HepG2 (cell line): ENCODE results near the gene TMEM214. TPM values are rescaled to one million over a fixed set of nuclear protein-coding genes. Genes with fewer than 3 reads are reported as not detected.

Experiments used
- ATAC-seq: fragments of 200-7000 bp; cut with Tn5 transposase; 3 replicates; pipeline ENCODE4 v1.9.1; 2020; ENCODE audit warnings: mild to moderate bottlenecking, moderate library complexity
- BruUV-seq: library from RNA; stranded (reverse); fragments of 400-500 nt; replicated peaks from 2 replicates; lab custom pipeline; 2021; lab: Mats Ljungman, UMichigan
- CTCF ChIA-PET: fragments of 300-600 bp; formaldehyde crosslinking; extraction: SDS; loops from one replicate; lab custom pipeline; 2021; ENCODE audit warnings: low total read pairs, inconsistent platforms, low intra/inter-chr PET ratio; lab: Yijun Ruan, JAX
- POLR2A ChIA-PET: fragments of 350-600 bp; sonication (Branson Sonifier 250); formaldehyde crosslinking; loops from one replicate; lab custom pipeline; 2020; ENCODE audit warnings: antibody characterized with exemption, inconsistent platforms; lab: Yijun Ruan, JAX
- DNase-seq: peaks from one replicate; pipeline ENCODE4 v3.0.0-alpha.2; 2015; ENCODE audit warnings: low spot score
- FAIRE-seq: peaks from 3 replicates; lab custom pipeline; 2011; peaks lifted over from hg19 to GRCh38; lab: Jason Lieb, UNC
- H2AFZ ChIP-seq: one replicate; pipeline ENCODE4 v1.6.1; 2011; ENCODE audit warnings: low read length, inconsistent platforms
- H3K27ac ChIP-seq: fragments of 300-600 bp; 3 replicates; pipeline ENCODE4 v1.8.0; 2011; ENCODE audit warnings: mixed run types, mild to moderate bottlenecking, mixed read lengths, low read length, inconsistent platforms; ENCODE audit not compliant: insufficient read depth; ENCODE audit errors: extremely low read length
- H3K27me3 ChIP-seq, 2 experiments: fragments of 200-600 bp in 1 of 2; 2 replicates in 1 of 2; 3 replicates in 1 of 2; pipeline versions ENCODE4 v1.6.0 to v1.8.0; 2011; ENCODE audit warnings: low read length in 2 of 2, mild to moderate bottlenecking in 2 of 2, moderate library complexity in 2 of 2, inconsistent platforms in 1 of 2; ENCODE audit not compliant: insufficient read depth in 2 of 2, control insufficient read depth in 1 of 2
- H3K36me3 ChIP-seq, 2 experiments: fragments of 200-600 bp in 1 of 2; replicated peaks in 1 of 2; 2 replicates in 1 of 2; 3 replicates in 1 of 2; pipeline versions ENCODE4 v1.5.1 to v1.8.0; 2011; ENCODE audit warnings: low read length in 2 of 2, inconsistent platforms in 1 of 2; ENCODE audit not compliant: insufficient read depth in 2 of 2, control insufficient read depth in 1 of 2
- H3K4me1 ChIP-seq: 2 replicates; pipeline ENCODE4 v1.5.1; 2012; ENCODE audit warnings: low read length, inconsistent platforms; ENCODE audit not compliant: insufficient read depth
- H3K4me2 ChIP-seq: 2 replicates; pipeline ENCODE4 v1.6.0; 2011; ENCODE audit warnings: low read depth, low read length, inconsistent platforms
- H3K4me3 ChIP-seq, 3 experiments: fragments of 200-600 bp in 1 of 3; sonication (generic), shearing (Covaris generic) in 1 of 3; replicated peaks in 1 of 3; 2 replicates each; pipeline ENCODE4 v1.5.1; 2011 to 2016; ENCODE audit warnings: low read length in 3 of 3, inconsistent platforms in 2 of 3, low read depth in 2 of 3, mild to moderate bottlenecking in 2 of 3, control low read depth in 1 of 3, mixed read lengths in 1 of 3; ENCODE audit not compliant: insufficient read depth in 1 of 3
- H3K79me2 ChIP-seq: one replicate; pipeline ENCODE4 v1.6.1; 2011; ENCODE audit warnings: low read length, inconsistent platforms; ENCODE audit not compliant: insufficient read depth
- H3K9ac ChIP-seq: 2 replicates; pipeline ENCODE4 v1.6.0; 2011; ENCODE audit warnings: mild to moderate bottlenecking, low read depth, low read length, inconsistent platforms; ENCODE audit not compliant: insufficient read depth
- H3K9me3 ChIP-seq: 2 replicates; pipeline ENCODE4 v1.5.1; 2012; ENCODE audit warnings: mild to moderate bottlenecking, low read length
- H4K20me1 ChIP-seq: 2 replicates; pipeline ENCODE4 v1.6.0; 2011; ENCODE audit warnings: inconsistent platforms, mild to moderate bottlenecking, low read length, moderate library complexity; ENCODE audit not compliant: insufficient read depth
- AKNA ChIP-seq: sonication (generic); formaldehyde crosslinking; IDR thresholded peaks from 2 replicates; pipeline ENCODE4 v1.4.0; 2020; ENCODE audit warnings: missing genetic modification reagents, borderline replicate concordance
- ETS1 ChIP-seq: sonication (generic); formaldehyde crosslinking; IDR thresholded peaks from 2 replicates; pipeline ENCODE4 v1.4.0; 2020; ENCODE audit warnings: missing genetic modification reagents
- FOSL2 ChIP-seq: sonication (generic); formaldehyde crosslinking; IDR thresholded peaks from 2 replicates; pipeline ENCODE4 v1.4.0; 2020; ENCODE audit warnings: missing genetic modification reagents
- HOXA7 ChIP-seq: sonication (generic); formaldehyde crosslinking; IDR thresholded peaks from 2 replicates; pipeline ENCODE4 v1.8.1; 2022; ENCODE audit warnings: mild to moderate bottlenecking, missing genetic modification reagents, moderate library complexity
- IRF1 ChIP-seq: sonication (generic); formaldehyde crosslinking; IDR thresholded peaks from 2 replicates; pipeline ENCODE4 v1.4.0; 2020; ENCODE audit warnings: low read depth, mild to moderate bottlenecking, missing genetic modification reagents
- TIGD3 ChIP-seq: sonication (generic); formaldehyde crosslinking; IDR thresholded peaks from 2 replicates; pipeline ENCODE4 v1.5.1; 2020; ENCODE audit warnings: mild to moderate bottlenecking, missing genetic modification reagents, borderline replicate concordance
- ZFP36L2 ChIP-seq: sonication (generic); formaldehyde crosslinking; IDR thresholded peaks from 2 replicates; pipeline ENCODE4 v1.4.0; 2020; ENCODE audit warnings: missing genetic modification reagents
- ZNF292 ChIP-seq: sonication (generic); formaldehyde crosslinking; IDR thresholded peaks from 2 replicates; pipeline ENCODE4 v1.8.1; 2022; ENCODE audit warnings: mild to moderate bottlenecking, low read depth, missing genetic modification reagents, borderline replicate concordance
- ZNF549 ChIP-seq: sonication (generic); formaldehyde crosslinking; IDR thresholded peaks from 2 replicates; pipeline ENCODE4 v1.5.0; 2020; ENCODE audit warnings: missing genetic modification reagents
- ZNF710 ChIP-seq: sonication (generic); formaldehyde crosslinking; IDR thresholded peaks from 2 replicates; pipeline ENCODE4 v1.5.0; 2020; ENCODE audit warnings: mild to moderate bottlenecking, missing genetic modification reagents, borderline replicate concordance
- ZNF724P ChIP-seq: sonication (generic); formaldehyde crosslinking; IDR thresholded peaks from 2 replicates; pipeline ENCODE4 v1.8.0; 2022; ENCODE audit warnings: missing genetic modification reagents, borderline replicate concordance
- WGBS: methylation state at CpG from one replicate; pipeline ENCODE4 v1.1.6; 2017; ENCODE audit warnings: low lambda C conversion rate; 5-methylcytosine and 5-hydroxymethylcytosine counted together
- in situ Hi-C: cut with HindIII; loops from 2 replicates; pipeline ENCODE4 v1.10.0; 2017; ENCODE audit warnings: low pct_unique_long_range_greater_than_20kb; ENCODE audit not compliant: extremely low pct_ligation_motif_present
- intact Hi-C: fragments of 100-400 bp; cut with micrococcal nuclease; formaldehyde crosslinking; loops from one replicate; pipeline ENCODE4 v1.10.0; 2022; ENCODE audit not compliant: unreplicated experiment
- polyA plus RNA-seq, 8 experiments: library from polyadenylated mRNA; depleted of rRNA in 3 of 8; stranded (reverse) in 7 of 8; unstranded in 1 of 8; fragments of >200 nt; fragmentation: Illumina TruSeq in 4 of 8; extraction: Trizol in 4 of 8; gene quantifications; 2 replicates each; pipeline versions ENCODE4 v1.2.1 to v1.2.3, GENCODE V29; 2011 to 2016; ENCODE audit warnings: low read depth in 4 of 8, missing spikeins in 1 of 8, mixed read lengths in 1 of 8; ENCODE audit not compliant: insufficient read depth in 1 of 8
- total RNA-seq, 5 experiments: library from RNA; depleted of rRNA; stranded (reverse); fragments of >200 nt; fragmentation: Illumina TruSeq; extraction: Trizol; gene quantifications; 2 replicates each; pipeline ENCODE4 v1.2.3, GENCODE V29; 2016; ENCODE audit warnings: low read depth in 1 of 5

Gene TMEM214
- total and polyA plus RNA-seq, 2 of the 13 experiments (the other 11 are each of a cell fraction or from before 2014, with no cell fraction given) = 58.3 to 132 TPM

- 92% methylated on average over 10 of the region's 10 CpGs for WGBS
- no peaks in the 10 kb centered on the region for H3K9me3 ChIP-seq
- FAIRE-seq (no peak), DNase-seq (no peak), ATAC-seq (no peak)
- H3K4me1 ChIP-seq = peaks cover 76% of the 10 kb centered on the region
- H3K79me2 ChIP-seq = peaks cover 33% of the 10 kb centered on the region
- H3K4me2 ChIP-seq = peak overlapping the region; percentile 84
- ChIA-PET CTCF (interaction anchor here (1.3 to 2.0 kb wide), 2 partner anchors 13 to 35 kb away, joined by 3 to 6 read pairs; no protein-coding TSS in a partner anchor), POLR2A (interaction anchor here (0.6 to 9.2 kb wide), 7 partner anchors 10 to 126 kb away, joined by 3 to 106 read pairs (median 28); partner anchors contain the start of genes ABHD1, AGBL5, OST4 and PREB)
- H4K20me1 ChIP-seq = no peaks in the 10 kb centered on the region
- H3K36me3 ChIP-seq = no peaks in the 10 kb centered on the region; a peak in 3 of 5 replicates
- intact Hi-C loops = loop anchor here (5.0 to 10.0 kb wide), 3 partner anchors 50 to 1162 kb away; partner anchors contain the start of gene TMEM214
- TSS peak; percentile 71 for BruUV-seq
- in situ Hi-C loops = no loop called here
- peak overlapping the region; percentile 63; the same call in 1 of the 2 replicates for H3K9ac ChIP-seq
- H3K27ac ChIP-seq = no peak overlapping the region
- H2AFZ ChIP-seq = no peak overlapping the region
- H3K27me3 ChIP-seq = no peaks in the 10 kb centered on the region
- peak overlapping the region in 2 of 3 experiments; percentile 53 to 77; a peak in 4 of 6 replicates for H3K4me3 ChIP-seq
- TF ChIP-seq ZFP36L2 (CRISPR knock-in tag) (no peak), FOSL2 (CRISPR knock-in tag) (no peak), ZNF724P (CRISPR knock-in tag) (0 out of 2 replicates have a peak, but pooled peaks have one; percentile 39), ZNF292 (CRISPR knock-in tag) (peak; percentile 49; the same call in 1 of the 2 replicates), ZNF549 (CRISPR knock-in tag) (no peak), ZNF710 (CRISPR knock-in tag) (0 out of 2 replicates have a peak, but pooled peaks have one; percentile 11), TIGD3 (CRISPR knock-in tag) (0 out of 2 replicates have a peak, but pooled peaks have one; percentile 53), IRF1 (CRISPR knock-in tag) (no peak), HOXA7 (CRISPR knock-in tag) (no peak), AKNA (CRISPR knock-in tag) (no peak), ETS1 (no peak)
These were observed 52.4 kb downstream of the TMEM214 start for GRCh38 chr2:27085062-27085672.
